ENCODE results near the gene DLGAP4.

DNA sequence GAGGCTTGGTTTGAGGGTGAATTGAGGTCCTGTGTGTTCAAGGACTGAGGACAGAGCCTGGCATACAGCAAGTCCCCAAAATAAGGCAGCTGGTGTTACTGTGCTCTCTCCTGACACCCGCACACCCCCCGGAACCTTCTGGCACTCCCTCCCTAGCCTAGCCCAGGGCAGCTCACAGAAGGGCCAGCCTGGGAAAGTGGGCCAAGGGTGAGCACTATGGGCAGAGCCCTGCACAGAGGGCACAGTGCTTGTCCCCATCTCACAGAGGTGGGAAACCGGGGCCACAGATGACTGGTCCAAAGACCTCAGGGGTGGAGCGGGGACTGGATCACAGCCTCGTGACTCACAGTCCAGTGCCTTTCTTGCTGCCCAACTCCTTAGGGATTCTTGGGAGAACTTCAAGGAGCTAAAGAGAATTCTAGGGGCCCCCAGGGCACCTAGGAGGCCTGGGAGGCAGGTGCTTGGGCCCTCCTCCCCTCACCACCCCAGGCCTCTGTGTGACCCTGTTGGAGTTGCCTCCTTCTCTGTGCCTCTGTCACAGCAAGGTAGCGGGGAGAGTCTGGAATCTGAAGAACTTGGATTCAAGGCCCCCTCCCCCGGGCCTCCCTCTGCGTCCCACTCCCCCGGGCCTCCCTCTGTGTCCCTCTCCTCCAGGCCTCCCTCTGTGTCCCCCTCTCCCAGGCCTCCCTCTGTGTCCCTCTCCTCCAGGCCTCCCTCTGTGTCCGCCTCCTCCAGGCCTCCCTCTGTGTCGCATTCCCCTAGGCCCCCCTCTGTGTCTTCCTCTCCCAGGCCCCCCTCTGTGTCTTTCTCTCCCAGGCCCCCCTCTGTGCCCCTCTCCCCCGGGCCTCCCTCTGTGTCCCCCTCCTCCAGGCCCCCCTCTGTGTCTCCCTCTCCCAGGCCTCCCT is 13.5 kb downstream of the DLGAP4 start:
- TF ChIP-seq, protein P1, sequence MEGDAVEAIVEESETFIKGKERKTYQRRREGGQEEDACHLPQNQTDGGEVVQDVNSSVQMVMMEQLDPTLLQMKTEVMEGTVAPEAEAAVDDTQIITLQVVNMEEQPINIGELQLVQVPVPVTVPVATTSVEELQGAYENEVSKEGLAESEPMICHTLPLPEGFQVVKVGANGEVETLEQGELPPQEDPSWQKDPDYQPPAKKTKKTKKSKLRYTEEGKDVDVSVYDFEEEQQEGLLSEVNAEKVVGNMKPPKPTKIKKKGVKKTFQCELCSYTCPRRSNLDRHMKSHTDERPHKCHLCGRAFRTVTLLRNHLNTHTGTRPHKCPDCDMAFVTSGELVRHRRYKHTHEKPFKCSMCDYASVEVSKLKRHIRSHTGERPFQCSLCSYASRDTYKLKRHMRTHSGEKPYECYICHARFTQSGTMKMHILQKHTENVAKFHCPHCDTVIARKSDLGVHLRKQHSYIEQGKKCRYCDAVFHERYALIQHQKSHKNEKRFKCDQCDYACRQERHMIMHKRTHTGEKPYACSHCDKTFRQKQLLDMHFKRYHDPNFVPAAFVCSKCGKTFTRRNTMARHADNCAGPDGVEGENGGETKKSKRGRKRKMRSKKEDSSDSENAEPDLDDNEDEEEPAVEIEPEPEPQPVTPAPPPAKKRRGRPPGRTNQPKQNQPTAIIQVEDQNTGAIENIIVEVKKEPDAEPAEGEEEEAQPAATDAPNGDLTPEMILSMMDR (conservative IDR thresholded peaks at IDR 0.05; ENCODE audit: low read depth, low read length), result no peak
- no peak for TF ChIP-seq EZH2 (IDR thresholded peaks at IDR 0.05; ENCODE audit: borderline replicate concordance, low read depth, low read length, poor library complexity, severe bottlenecking)

Measured in A673 (cell line).